HG03159 (cell line): Measurements from ENCODE around the gene SEC24D.

Experiments
- ATAC-seq: cut with Tn5 transposase; IDR thresholded peaks from one replicate; pipeline ENCODE4 v1.9.1; 2021; ENCODE audit warnings: mild to moderate bottlenecking, moderate library complexity; ENCODE audit not compliant: unreplicated experiment

The SEC24D gene

GRCh38 chr4:118729287-118730286 is 106.3 kb downstream of the SEC24D start:
- no peak for ATAC-seq

DNA sequence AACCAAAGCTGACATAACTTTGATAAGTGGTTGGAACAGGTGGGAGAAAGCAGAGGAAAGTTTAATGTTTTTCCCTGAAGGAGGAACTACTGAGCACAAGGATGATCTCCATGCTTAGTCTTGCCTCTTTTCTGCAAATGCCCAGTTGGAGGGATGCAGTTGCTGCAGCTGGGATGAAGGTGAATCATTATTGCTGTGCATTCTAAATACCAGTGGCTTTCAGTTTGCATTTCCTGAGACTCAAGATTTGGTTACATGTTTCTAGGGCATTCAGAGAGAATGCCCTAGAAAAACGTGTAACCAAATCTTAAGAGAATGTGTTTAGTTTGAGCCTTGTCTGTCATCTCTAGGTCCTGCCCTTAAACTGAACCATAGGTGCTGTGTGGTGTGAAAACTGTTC is 108.6 kb downstream of the SEC24D start:
- ATAC-seq, result no peak

GRCh38 chr4:118723369-118723768 is 112.6 kb downstream of the SEC24D start:
- no peak for ATAC-seq

GRCh38 chr4:118721752-118722151 is 114.2 kb downstream of the SEC24D start:
- ATAC-seq, result no peak

DNA sequence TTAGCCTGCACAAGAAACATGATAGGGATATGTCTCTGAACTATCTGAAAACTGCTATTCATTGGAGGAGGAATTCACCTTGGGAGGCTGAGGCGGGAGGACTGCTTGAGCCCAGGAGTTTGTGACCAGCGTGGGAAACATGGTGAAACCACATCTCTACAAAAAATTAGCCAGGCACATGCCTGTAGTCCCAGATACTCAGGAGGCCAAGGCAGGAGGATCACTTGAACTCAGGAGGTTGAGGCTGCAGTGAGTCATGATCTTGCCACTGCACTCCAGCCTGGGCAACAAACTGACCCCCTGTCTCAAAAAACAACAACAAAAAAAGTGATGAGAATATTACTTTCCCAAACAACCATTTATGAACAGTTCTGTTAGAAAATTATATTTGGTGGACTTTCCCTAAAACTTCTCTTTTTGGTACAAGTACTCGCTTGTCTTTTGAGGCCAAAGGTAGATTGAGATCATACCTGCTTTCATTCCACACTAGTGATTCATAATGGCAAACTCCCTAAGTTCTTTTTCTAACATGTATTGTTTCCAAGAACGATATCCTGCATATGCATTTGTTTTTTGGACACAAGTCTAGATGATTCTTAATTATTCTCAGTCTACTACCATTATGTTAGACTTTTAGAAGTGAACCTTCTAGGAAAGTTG is 117.3 kb downstream of the SEC24D start:
- ATAC-seq, result no peak

DNA sequence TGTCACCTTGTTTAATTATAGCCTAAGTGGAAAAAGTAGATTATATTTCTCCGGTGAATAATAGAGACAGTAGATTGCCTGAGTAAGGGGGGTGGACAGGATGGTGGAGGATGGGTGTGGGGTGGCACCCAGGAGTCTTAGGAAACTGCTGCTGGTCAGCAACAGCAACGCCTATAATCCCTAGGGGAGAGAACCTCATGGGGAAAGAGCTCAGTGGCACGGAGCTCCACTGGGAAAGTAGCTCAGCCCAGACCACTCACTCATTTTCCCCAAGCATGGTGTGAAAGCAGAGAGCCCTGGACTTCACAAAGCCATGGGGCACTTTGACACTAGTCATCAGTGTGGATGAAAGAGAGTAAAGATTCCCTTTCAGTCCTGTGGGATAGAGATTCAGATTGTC is 119.6 kb downstream of the SEC24D start:
- ATAC-seq, result no peak

DNA sequence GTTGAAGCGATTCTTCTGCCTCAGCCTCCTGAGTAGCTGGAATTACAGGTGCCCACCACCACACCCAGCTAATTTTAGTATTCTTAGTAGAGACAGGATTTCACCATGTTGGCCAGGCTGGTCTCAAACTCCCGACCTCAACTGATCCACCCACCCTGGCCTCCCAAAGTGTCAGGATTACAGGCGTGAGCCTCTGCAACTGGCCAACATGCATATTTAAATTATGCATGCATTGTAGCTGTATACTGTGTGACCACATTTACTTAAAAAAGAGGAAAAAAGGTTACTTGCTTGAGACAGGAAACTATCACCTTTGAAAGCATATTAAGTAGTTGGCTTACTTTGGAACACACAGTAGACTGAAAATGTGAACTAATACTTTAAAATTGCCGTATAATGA is 121.2 kb downstream of the SEC24D start:
- ATAC-seq, result no peak

DNA sequence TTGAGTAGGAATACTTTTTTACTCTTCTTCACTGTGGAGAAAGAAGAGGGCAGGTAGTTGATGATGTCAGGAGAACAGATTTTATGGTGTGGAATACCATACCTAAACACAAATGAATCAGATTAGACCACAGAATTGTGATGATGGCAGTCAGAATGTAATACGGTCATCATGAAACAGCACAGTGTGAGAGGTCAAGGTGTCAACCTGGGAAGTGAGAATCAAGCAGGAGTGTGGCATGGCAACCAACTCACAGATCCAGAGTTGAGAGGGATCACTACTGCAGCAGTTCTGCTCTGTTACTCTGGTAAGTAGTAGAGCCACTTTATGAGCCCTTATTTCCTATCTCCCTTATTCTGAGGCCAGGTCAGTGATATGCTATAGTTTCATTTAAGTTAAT is 123.1 kb downstream of the SEC24D start:
- peak; percentile 49 for ATAC-seq

DNA sequence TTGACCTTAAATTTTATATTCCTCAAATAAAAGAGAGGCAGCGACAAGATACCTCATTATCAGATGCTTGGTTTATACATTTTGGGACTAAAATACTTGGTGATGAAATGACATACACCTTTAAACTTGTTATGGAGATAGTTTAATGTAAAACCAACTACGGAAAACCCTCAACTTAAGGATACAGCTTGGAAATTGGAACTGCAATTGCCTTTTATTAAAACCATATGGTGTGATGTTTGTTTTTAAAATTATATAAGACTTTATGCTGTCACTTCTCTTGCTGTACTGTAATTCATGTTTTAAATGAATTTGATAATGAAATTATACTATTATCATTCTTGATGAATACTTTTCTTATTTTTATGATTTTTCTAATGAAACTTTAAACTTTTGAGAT is 124.9 kb downstream of the SEC24D start:
- ATAC-seq, result no peak

- ATAC-seq, result no peak
Observed at GRCh38 chr4:118703118-118703517, 132.8 kb downstream of the SEC24D start.

DNA sequence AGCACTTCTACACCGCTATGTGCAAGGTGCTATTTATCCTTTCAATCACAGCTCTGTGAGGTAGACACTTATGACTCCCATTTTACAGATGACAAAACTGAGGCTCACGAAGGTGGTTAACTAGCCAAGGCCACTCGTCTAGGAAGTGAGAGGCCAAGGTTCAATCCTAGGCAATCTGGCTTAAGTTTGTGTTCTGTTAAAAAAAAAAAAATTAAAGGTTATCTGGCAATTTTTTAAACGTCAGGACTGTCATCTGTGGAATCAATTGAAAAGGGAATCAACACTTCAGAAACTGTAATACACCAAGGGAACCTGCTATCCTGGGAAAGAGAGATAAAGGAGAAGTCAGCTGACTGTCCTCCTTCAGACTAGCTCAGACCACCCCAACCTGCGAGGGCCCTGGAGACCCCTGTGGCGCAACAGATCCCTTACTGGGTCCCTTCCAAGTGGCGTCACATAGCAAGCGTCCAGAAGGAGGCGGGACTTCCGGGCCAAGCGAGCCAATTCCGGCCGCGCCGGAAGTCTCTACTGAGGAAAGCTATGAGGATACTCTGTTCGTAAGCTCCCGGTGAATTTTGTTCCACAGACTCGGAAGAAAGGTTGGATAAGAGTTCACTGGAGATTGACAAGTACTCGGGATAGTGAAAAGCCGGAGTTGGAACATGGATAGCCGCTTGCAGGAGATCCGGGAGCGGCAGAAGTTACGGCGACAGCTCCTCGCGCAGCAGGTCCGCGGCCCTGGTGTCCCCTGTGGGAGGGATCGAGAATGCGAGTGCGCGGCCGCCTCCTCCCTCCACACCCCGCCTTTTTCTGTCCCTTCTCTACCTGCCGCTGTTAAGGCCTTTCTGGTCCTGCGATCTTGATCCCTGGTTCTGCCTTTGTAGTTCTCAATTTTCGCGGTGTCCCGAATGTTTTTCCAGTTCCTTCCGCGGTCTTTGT is 150.8 kb downstream of the SEC24D start, which contains the start of gene METTL14:
Gene METTL14 (plus strand): TSS at position 520 of the 939 bp plus-strand sequence. CDS start 143 bp downstream, at position 663.
- peak; percentile 99 for ATAC-seq

- no peak for ATAC-seq
Observed at GRCh38 chr4:118683513-118683912, 152.4 kb downstream of the SEC24D start.

- ATAC-seq, result no peak
Observed at GRCh38 chr4:118682928-118683327, 153.0 kb downstream of the SEC24D start.

DNA sequence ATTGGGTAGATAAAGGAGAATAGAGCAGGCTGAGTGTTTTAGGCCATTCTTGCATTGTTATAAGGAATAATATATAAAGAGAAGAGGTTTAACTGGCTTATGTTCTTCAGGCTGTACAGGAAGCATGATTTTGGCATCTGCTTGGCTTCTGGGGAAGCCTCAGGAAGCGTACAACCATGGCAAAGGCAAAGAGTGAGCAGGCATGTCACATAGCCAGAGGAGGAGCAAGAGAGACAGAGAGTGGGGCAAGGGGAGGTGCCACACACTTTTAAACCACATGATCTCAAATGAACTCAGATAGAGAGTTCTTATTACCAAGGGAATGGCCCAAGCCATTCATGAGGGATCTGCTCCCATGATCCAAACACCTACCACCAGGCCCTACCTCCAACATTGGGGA is 155.1 kb downstream of the SEC24D start:
- ATAC-seq, result no peak

- no peak for ATAC-seq
Observed at GRCh38 chr4:118676128-118676527, 159.8 kb downstream of the SEC24D start.
